Iris pigment epithelial cell (primary cell): Measurements from ENCODE around the gene PRSS56.
"Not testable (repeated sequence)": the region's sequence is repeated elsewhere in the genome, so short reads cannot be mapped to it uniquely, and the experiment has no call there.

Experiments used
- DNase-seq: peaks from one replicate; pipeline ENCODE4 v3.0.0-alpha.2; 2011; ENCODE audit warnings: low read depth

PRSS56 gene

GRCh38 chr2:232525791-232526371, 5.7 kb downstream of the PRSS56 start, which contains the start of gene CHRND:
TSS of gene CHRND (plus strand) at chr2:232526160. CDS start at chr2:232526216, 56 bp downstream.
- no peak for DNase-seq

- DNase-seq = no peak
Measured at GRCh38 chr2:232526372-232526941, 6.3 kb downstream of the PRSS56 start.

DNA sequence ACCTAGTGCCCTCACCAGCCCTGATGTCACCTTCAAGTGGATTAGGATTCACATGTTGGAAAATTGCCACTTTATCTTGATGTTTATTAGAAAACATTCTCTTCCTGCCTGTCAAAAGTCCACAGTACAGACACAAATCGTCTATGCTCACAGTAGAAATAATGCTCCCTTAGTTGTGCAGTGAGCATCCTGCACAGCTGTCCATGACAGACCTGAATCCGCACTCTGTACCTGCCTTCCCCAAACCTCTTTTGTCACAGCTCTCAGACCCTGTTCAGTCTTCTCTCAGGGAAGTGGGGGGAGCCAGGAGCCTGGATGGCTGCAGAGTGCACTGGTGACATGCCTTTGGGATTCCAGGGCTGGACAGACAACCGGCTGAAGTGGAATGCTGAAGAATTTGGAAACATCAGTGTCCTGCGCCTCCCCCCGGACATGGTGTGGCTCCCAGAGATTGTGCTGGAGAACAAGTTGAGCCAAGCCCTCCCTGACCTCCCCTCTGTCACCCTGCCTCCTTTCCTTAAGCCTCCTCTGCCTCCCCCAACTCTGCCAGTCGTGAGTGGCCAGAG, 7.8 kb downstream of the PRSS56 start:
- no peak for DNase-seq

- DNase-seq = no peak
Measured at GRCh38 chr2:232528746-232529460, 8.7 kb downstream of the PRSS56 start.

- no peak for DNase-seq
Measured at GRCh38 chr2:232529806-232530547, 9.8 kb downstream of the PRSS56 start.

GRCh38 chr2:232530626-232531260, 10.6 kb downstream of the PRSS56 start:
- no peak for DNase-seq

DNA sequence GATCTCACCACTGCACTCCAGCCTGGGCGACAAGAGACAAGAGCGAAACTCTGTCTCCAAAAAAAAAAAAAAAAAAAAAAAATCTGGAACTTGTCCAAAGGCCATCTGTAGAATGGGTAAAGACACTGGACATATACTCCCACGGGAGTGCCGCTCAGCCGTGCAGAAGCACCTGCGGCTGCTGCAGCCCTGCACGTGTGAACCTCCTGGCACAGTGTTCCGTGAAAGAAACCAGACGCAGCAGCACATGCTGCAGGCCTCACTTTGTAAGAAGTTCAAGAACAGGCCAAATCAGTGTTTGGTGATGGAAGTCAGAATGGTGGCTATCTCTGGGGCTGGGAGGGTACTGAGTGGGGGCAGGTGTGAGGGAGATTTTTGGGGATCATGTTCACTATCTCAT, 12.2 kb downstream of the PRSS56 start:
- DNase-seq = no peak

- not testable (repeated sequence) for DNase-seq
Measured at GRCh38 chr2:232532821-232533220, 12.6 kb downstream of the PRSS56 start.

GRCh38 chr2:232533944-232534710, 13.9 kb downstream of the PRSS56 start:
- DNase-seq = no peak

DNA sequence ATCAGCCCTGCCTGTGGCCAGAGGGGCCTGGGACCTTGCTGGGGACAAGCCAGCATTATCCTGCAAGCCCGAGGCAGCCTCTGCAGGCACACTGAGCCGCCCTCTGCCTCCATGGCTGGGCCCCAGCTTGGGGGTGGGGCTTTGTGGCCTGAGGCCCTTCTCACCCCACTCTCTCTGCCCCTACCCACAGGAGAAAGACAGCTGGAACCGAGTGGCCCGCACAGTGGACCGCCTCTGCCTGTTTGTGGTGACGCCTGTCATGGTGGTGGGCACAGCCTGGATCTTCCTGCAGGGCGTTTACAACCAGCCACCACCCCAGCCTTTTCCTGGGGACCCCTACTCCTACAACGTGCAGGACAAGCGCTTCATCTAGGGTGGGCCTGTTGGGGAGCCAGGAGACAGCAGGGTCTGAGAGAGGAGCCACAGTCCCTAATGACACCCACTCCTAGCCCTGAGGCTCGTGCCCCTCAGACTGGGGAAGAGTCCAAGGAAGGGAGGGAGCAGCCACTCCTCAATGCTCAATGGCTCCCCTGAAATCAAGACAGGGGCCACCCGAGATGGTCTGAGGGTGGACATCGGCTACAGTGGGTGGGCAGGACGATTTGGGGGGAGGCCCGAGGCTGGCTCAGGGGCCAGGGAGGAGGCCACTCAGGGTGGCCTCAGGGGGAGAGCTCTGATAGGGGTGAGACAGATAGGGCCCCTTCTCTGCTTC, 14.9 kb downstream of the PRSS56 start:
- no peak for DNase-seq

DNA sequence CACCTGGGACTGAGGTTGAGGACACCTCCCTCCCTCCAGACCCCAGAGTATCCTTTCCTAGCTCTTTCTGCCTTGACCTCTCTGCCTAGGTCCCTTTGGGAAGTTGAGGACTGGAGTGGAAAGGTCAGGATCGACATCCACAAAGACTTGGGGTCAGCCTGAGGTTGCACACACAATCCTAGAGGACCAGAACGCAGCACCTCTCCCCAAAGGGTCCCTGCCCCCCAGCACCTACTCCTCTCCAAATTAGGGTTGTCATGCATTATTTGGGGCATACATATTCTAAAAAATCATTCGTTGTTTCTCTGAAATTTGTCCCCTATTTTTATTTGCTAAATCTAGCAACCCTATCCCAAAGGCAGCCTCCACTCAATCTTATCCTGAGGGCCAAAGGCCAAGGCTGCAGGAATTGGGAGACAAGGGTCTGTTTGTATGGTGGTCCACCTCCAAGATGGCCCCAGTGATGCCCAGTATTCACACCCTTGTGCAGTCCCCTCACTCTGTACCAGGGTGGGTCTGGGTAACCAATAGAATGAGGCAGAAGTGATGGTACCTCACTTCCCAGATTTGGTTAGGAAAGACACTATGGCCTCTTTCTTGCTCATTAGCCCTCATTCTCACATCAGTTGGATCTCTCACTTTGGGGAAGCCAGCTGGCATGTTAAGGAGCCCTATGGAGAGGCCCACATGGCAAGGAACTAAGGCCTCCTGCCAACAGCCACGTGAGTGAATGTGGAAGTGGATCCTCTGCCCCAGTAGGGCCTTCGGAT, 15.8 kb downstream of the PRSS56 start:
- no peak for DNase-seq

GRCh38 chr2:232537079-232537478, 16.9 kb downstream of the PRSS56 start:
- DNase-seq = no peak

GRCh38 chr2:232537499-232537898, 17.3 kb downstream of the PRSS56 start:
- no peak for DNase-seq

DNA sequence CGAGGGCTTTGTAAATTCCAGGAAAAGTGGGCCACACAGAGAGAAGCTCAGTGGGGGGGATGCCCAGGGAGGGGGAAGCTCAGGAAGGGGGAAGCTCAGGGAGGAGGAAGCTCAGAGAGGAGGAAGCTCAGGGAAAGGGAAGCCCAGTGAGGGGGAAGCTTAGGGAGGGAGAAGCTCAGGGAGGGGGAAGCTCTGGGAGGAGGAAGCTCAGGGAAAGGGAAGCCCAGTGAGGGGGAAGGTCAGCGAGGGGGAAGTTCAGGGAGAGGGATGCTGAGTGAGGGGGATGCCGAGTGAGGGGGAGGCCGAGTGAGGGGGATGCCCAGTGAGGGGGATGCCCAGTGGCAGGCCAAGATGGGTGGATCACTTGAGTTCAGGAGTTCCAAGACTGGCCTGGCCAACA, 18.5 kb downstream of the PRSS56 start:
- no peak for DNase-seq

- DNase-seq = no peak
Measured at GRCh38 chr2:232539298-232540231, 19.4 kb downstream of the PRSS56 start, which contains the start of gene CHRNG. TSS of gene CHRNG (plus strand) at chr2:232539692. CDS start at chr2:232539748, 56 bp downstream.

GRCh38 chr2:232540441-232541041, 20.4 kb downstream of the PRSS56 start:
- no peak for DNase-seq

DNA sequence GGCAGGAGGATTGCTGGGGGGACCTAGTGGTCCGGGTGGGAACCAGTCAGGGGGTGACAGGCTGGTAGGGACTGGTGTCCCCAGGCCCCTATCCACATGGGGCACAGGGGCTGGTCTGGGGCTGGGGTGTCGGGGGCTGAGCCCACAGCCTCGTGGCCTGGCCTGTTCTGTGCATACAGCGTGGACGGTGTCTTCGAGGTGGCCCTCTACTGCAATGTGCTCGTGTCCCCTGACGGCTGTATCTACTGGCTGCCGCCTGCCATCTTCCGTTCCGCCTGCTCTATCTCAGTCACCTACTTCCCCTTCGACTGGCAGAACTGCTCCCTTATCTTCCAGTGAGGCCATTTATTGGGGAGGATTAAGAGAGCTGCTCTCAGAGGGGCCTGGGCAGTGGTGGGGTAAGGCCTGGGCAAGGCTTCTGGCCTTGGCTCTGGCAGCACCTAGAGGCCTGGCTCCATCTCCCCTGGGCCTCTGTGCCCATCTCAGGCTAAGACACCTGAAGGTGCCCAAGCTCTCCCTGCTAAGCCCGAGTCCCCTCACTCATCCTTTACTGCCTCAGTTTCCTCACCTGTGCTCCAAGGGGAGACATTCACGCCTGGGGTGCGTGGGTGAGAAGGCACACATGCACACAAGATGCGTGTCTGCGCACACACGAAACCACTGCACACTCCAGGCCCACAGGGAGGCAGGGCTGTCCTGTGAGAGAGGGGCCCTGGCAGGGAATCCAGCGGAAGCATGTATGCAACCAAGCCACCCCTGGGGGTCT, 21.2 kb downstream of the PRSS56 start:
- DNase-seq = no peak
